Panc1 (cell line): Measurements from ENCODE around the gene ATRNL1. TPM values are rescaled to one million over a fixed set of nuclear protein-coding genes. Genes with fewer than 3 reads are reported as not detected.

Experiments used
- ATAC-seq: fragments of 200-7000 bp; cut with Tn5 transposase; 2 replicates; pipeline ENCODE4 v1.9.1; 2020; ENCODE audit warnings: mild to moderate bottlenecking, moderate library complexity
- BruUV-seq: library from RNA; stranded (reverse); fragments of 400-500 nt; replicated peaks from 2 replicates; lab custom pipeline; 2021; lab: Mats Ljungman, UMichigan
- CTCF ChIA-PET: fragments of 300-600 bp; sonication (Branson Sonifier 250); formaldehyde crosslinking; loops from one replicate; lab custom pipeline; 2022; ENCODE audit warnings: antibody characterized with exemption; lab: Charles Lee
- POLR2A ChIA-PET: fragments of 300-600 bp; sonication (Branson Sonifier 250); formaldehyde crosslinking; loops from one replicate; lab custom pipeline; 2022; ENCODE audit warnings: antibody characterized with exemption; lab: Charles Lee
- DNase-seq: peaks from one replicate; pipeline ENCODE4 v3.0.0-alpha.2; 2010; ENCODE audit warnings: low read depth, low spot score
- H3K27ac ChIP-seq: 2 replicates; pipeline ENCODE4 v1.5.1; 2011; ENCODE audit warnings: mild to moderate bottlenecking, low read length, inconsistent platforms
- H3K27me3 ChIP-seq: fragments of 200-500 bp; sonication (Bioruptor generic); 2 replicates; pipeline ENCODE4 v1.6.0; 2014; ENCODE audit warnings: low read length, inconsistent platforms; ENCODE audit not compliant: control insufficient read depth, insufficient read depth
- H3K36me3 ChIP-seq: fragments of 200-500 bp; sonication (Bioruptor generic); 2 replicates; pipeline ENCODE4 v1.5.1; 2014; ENCODE audit warnings: inconsistent platforms, mild to moderate bottlenecking, low read length, moderate library complexity; ENCODE audit not compliant: control insufficient read depth, insufficient read depth
- H3K4me1 ChIP-seq: 2 replicates; pipeline ENCODE4 v1.5.1; 2011; ENCODE audit warnings: inconsistent platforms, mild to moderate bottlenecking, low read length, moderate library complexity; ENCODE audit not compliant: control insufficient read depth, insufficient read depth
- H3K4me3 ChIP-seq, 2 experiments: 2 replicates each; pipeline ENCODE4 v1.5.1; 2011 to 2012; ENCODE audit warnings: low read depth in 2 of 2, low read length in 2 of 2, mild to moderate bottlenecking in 2 of 2, inconsistent platforms in 1 of 2, moderate library complexity in 1 of 2
- H3K9me3 ChIP-seq: fragments of 200-500 bp; sonication (Bioruptor generic); 2 replicates; pipeline ENCODE4 v1.5.1; 2014; ENCODE audit warnings: low read depth, mild to moderate bottlenecking, inconsistent platforms, low read length, moderate library complexity; ENCODE audit not compliant: control insufficient read depth, insufficient read depth
- CTCF ChIP-seq: fragments of 450-650 bp; IDR thresholded peaks from 2 replicates; pipeline ENCODE4 v1.5.1; 2017; ENCODE audit warnings: mild to moderate bottlenecking
- POLR2AphosphoS5 ChIP-seq: IDR thresholded peaks from 2 replicates; pipeline ENCODE4 v1.6.1; 2012; ENCODE audit warnings: mild to moderate bottlenecking, low read depth, low read length, moderate library complexity
- REST ChIP-seq, 2 experiments: IDR thresholded peaks; 2 replicates each; pipeline ENCODE4 v1.6.1; 2011 to 2012; ENCODE audit warnings: low read depth in 2 of 2, control low read depth in 1 of 2, low read length in 1 of 2, mild to moderate bottlenecking in 1 of 2, moderate library complexity in 1 of 2; ENCODE audit not compliant: insufficient read depth in 1 of 2
- SIN3A ChIP-seq: IDR thresholded peaks from 2 replicates; pipeline ENCODE4 v1.6.1; 2012; ENCODE audit warnings: low read depth, mild to moderate bottlenecking, low read length, moderate library complexity, borderline replicate concordance; ENCODE audit not compliant: insufficient read depth
- TCF7L2 ChIP-seq: IDR thresholded peaks from 2 replicates; pipeline ENCODE4 v1.6.1; 2011; ENCODE audit warnings: mild to moderate bottlenecking, low read depth, low read length, inconsistent platforms
- in situ Hi-C: cut with HindIII; loops from 2 replicates; pipeline ENCODE4 v1.10.0; 2016; ENCODE audit warnings: low sequenced_read_pairs, low pct_unique_long_range_greater_than_20kb
- intact Hi-C: fragments of 100-400 bp; cut with micrococcal nuclease; formaldehyde crosslinking; loops from one replicate; pipeline ENCODE4 v1.10.0; 2022; ENCODE audit not compliant: unreplicated experiment
- total RNA-seq: library from RNA; stranded (reverse); gene quantifications from one replicate; pipeline ENCODE4 v1.2.1, GENCODE V29; 2021; ENCODE audit not compliant: unreplicated experiment

ATRNL1 gene
- total RNA-seq, 1 experiment from 2014 or later: 17.1 TPM

DNA sequence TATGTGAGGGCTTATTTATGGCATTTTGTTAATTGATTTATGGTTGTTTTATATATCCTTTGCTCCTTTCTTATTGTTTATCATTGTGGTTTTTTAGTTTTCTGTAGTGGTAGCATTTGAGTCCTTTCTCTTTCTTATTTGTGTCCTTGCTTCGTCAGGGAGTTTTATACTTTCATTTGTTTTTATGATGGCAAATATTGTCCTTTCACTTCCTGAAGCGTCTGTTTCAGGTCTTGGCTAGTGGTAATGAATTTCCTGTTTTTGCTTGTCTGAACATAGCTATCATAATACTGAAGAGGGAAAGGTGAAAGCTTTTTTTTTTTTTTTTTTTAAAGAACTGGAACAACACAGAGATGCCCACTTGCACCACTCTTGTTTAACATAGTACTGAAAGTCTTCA lies 228.2 kb downstream of the ATRNL1 start:
- H3K9me3 ChIP-seq: no peaks in the 10 kb centered on the region
- POLR2A ChIA-PET: no interaction called here
- H3K27ac ChIP-seq: no peak overlapping the region
- TF ChIP-seq REST (IDR thresholded peaks at IDR 0.05; ENCODE audit: insufficient read depth in 1 of 2, low read depth in 2 of 2, low read length in 1 of 2) (no peak), CTCF (no peak), TCF7L2 (no peak), POLR2AphosphoS5 (no peak), SIN3A (no peak)
- DNase-seq: no peak
- H3K36me3 ChIP-seq: no peaks in the 10 kb centered on the region; the same call in 1 of the 2 replicates
- no peaks in the 10 kb centered on the region for H3K4me1 ChIP-seq
- no peak overlapping the region for H3K4me3 ChIP-seq
- no peak for ATAC-seq
- in situ Hi-C loops (no loop called here), intact Hi-C loops (no loop called here)
- H3K27me3 ChIP-seq: no peaks in the 10 kb centered on the region
- no TSS peak for BruUV-seq
- CTCF ChIA-PET: no interaction called here

- no peak overlapping the region for H3K4me3 ChIP-seq
- TF ChIP-seq REST (IDR thresholded peaks at IDR 0.05; ENCODE audit: insufficient read depth in 1 of 2, low read depth in 2 of 2, low read length in 1 of 2) (no peak), TCF7L2 (no peak), SIN3A (no peak), POLR2AphosphoS5 (no peak), CTCF (no peak)
- H3K27me3 ChIP-seq: no peaks in the 10 kb centered on the region
- in situ Hi-C loops (no loop called here), intact Hi-C loops (no loop called here)
- H3K9me3 ChIP-seq: no peaks in the 10 kb centered on the region
- ATAC-seq (no peak), DNase-seq (no peak)
- POLR2A ChIA-PET: no interaction called here
- CTCF ChIA-PET: no interaction called here
- no peaks in the 10 kb centered on the region for H3K4me1 ChIP-seq
- BruUV-seq: no TSS peak
- H3K27ac ChIP-seq: no peak overlapping the region
- H3K36me3 ChIP-seq: no peaks in the 10 kb centered on the region
Measured at GRCh38 chr10:115328331-115328730, 235.2 kb downstream of the ATRNL1 start.
